ENCODE results near the gene RASAL1.

GRCh38 chr12:113094738-113095137 lies 40.8 kb downstream of the RASAL1 start:
- TF ChIP-seq CTCF (IDR thresholded peaks at IDR 0.05) = no peak
- TF ChIP-seq POLR2A (IDR thresholded peaks at IDR 0.05) = no peak

Data from heart left ventricle (tissue), 13 donors.